HG03342 (cell line): ENCODE data around the gene MARCHF2.

Experiments
- ATAC-seq: cut with Tn5 transposase; IDR thresholded peaks from one replicate; pipeline ENCODE4 v1.9.1; 2021; ENCODE audit warnings: mild to moderate bottlenecking, moderate library complexity; ENCODE audit not compliant: unreplicated experiment

Gene MARCHF2

DNA sequence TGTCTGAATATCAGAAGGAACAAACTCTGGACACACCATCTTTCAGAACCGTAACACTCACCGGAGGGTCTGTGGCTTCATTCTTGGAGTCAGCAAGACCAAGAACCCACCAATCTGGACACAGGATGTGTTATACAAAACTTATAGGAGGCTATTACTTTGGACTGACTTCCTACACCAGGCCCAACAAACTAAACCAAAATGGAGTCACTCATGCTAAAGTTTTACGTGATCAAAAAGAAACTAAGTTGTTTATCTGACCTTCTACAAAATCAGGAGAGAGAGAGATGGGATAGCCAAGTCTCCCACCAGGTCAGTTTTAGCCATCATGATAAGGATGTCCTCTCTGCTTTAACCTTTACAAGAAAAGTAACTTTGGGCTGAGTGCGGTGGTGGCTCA lies 26.1 kb upstream of the MARCHF2 start:
- ATAC-seq = no peak

DNA sequence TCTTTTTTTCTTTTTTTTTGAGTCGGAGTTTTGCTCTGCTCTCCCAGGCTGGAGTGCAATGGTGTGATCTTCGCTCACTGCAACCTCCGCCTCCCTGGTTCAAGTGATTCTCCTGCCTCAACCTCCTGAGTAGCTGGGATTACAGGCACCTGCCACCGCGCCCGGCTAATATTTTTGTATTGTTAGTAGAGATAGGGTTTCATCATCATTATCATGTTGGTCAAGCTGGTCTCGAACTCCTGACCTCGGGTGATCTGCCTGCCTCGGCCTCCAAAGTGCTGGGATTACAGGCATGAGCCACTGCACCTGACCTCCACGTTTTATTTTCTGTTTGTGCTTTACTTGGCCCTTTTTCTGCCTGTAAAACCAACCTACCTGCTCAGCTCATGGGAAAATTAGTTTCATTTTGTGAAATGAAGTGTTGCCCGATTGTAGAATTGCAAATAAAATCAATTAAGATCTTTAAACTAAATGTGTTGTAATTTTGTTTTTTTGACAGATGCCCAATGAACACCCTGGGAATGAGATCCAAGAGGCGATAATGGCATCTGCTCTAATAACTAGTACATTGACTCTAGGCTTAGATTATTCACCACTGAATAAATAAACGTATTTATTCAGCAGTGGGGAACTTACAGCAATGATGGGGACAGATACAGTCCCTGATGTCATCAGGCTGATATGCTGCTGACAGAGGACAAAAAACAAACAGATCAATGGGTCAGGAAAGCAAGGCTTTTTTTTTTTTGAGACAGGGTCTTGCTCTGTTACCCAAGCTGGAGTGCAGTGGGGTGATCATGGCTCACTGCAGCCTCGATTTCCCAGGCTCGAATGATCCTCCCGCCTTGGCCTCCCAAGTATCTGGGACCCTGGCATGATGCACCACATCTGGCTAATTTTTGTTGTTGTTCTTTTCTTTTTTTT lies 25.2 kb upstream of the MARCHF2 start:
- no peak for ATAC-seq

DNA sequence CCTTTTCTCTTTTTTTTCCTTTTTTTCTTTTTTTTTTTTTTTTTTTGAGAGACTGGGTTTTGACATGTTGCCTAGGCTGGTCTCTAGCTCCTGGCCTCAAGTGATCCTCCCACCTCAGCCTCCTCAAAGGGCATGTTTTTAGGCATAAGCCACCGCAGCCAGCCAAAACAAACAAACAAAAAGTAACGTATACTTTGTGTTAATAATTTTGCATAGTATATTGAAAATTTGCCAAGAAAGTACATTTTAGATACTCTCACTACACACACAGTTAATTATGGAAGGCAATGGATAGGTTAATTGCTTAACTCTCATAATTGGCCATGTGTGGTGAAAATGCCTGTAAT lies 24.5 kb upstream of the MARCHF2 start:
- no peak for ATAC-seq

DNA sequence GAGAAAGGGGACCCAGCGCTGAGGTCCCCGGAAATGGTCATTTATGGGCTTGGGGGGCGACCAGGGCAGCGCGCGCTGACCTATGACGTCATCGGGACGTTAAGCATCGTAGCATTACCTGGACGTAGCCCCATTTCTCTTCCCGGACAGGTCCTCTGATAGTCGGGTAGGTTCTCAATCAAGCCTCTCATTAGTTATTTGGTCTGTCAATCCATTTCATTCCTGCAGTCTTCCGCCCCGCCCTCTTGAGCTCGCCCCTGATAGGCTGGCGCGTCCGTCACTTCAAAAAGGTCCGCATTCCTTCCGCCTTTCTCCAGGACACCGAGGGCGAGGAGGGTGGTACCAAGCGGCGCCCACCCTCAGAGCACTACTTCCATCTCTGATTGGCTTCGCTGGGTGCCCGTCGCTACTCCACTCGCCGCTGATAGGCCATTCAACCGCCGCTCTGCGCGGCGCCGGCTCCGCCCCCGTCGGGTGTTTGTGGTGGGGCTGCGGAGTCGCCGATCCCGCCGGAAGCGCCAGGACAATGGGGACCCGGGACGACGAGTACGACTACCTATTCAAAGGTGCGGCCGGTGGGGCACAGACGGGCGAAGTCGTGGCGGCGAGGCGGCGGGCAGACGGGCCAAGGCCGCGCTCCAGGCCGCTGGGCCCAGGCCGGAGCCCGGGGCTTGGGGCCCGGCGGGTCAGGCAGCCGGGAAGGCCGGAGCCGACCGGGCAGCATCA lies 23.1 kb upstream of the MARCHF2 start, which contains the start of gene RAB11B:
TSS of gene RAB11B (plus strand) at position 470 of the 726 bp plus-strand sequence. CDS start at position 527, 57 bp downstream.
- ATAC-seq = peak; percentile 85

DNA sequence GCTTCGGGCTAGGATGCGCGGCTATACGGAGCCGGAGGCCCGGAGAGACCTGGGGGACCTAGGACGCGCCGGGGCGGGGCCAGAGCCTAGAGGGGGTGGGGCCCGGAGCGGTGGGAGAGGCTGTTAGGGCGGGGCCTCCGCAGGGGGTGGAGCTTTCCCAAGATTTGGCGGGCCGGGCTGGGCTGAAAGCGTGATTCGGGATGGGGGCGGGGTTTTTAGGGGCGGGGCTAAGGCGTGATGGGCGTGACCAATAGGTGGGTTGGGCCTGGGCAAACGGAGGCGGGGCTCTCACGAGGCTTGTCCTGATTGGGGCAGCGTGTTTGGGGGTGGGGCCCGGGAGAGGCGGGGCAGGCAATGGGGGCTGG lies 22.5 kb upstream of the MARCHF2 start:
- ATAC-seq = peak; percentile 49

DNA sequence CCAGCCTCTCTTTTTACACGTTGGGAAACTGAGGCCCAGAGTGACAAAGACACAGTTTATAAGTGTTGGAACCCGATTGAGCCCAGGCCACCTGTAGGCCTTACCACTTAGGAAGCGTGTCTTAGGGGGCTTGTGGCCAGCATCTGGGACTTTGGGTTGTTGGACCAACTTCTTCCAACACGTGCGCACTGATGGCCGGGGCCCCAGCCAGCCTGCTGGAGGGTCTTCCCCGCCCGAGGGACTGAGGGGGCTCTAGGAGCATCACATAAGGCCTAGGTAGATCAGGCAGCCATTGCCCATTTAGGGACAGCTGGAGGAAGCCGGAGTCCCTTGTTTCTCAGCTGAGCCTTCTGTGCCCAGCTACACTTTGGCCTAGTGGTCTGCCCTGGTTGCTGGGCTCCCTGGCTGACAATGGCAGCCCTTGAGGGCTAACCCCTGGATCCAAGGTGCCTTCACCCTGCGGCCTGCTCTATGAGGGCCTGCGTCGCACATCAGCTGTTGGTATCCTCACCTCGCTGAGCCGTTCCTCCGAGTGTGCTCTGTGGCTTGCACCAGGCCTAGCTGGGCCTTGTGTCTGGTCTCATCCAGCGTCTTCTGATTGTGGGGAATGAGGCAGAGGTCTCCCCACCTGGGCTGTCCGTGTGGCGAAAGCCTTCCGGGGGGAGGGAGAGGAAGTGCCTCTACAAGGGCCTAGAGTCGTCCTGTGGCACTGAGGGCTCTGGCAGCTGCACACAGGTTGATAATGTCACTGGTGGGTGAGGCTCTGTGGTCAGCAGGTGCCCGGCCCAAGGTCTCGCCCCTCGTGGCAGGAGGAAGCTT lies 21.7 kb upstream of the MARCHF2 start:
- ATAC-seq = no peak

DNA sequence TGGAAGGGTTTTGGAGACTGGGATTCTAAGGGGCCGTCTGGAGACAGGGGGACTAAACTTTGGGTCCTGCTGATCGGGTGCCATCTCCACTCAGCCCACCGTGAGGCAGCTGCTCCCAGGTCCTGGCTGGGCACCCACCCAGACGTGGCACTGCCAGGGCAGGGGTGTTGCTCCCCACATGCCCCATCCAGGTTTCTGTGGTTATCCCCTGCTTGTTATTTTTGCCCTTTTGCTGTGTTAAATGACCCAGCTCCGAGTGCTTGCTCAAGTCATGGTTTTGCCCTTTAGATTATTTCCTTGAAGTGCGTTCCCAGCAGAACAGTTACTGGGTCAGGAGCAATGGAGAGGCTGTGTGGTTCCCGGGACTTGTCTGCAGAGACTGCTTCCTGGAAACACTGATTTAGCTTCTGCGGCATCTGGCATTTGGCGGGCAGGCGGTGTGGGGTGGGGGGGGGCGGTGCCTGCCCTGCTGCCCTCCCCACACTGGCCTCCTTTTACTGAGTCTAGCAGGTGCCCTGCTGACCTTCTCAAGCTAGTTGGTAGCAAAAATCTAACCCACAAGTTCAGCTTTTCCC lies 21.0 kb upstream of the MARCHF2 start:
- ATAC-seq = no peak

DNA sequence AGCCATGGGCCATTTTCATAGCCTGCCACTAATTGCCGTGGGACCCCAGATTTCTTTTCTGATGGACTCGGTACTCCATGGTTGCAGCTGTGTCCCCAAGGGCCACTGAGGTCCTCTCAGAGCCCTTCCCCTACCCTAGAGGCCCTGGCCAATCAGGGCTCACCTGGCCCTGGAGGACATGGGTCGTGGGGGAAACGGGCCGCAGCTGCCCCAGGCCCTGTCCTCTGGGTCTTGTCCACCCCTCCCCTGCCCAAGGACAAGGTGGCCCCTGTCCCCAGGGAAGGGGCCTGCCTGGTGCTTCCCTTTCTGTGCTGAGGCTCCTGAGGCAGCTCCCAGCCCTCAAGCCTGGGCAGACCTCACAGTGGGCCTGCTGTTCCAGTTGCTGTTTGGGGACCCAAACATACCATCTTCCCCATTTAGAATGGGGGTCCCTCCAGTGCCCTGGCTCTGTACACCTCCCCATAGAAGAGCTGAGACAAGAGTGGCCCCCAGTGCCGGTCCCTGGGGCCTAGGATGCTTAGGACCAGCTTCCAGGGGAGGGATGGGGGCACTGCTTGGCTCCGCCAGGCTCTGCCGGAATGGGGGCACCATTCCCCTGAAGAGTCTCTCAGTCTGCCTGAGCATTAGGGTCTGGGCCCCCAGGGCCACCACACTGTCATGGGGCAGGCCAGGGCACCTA lies 19.8 kb upstream of the MARCHF2 start:
- ATAC-seq = no peak

DNA sequence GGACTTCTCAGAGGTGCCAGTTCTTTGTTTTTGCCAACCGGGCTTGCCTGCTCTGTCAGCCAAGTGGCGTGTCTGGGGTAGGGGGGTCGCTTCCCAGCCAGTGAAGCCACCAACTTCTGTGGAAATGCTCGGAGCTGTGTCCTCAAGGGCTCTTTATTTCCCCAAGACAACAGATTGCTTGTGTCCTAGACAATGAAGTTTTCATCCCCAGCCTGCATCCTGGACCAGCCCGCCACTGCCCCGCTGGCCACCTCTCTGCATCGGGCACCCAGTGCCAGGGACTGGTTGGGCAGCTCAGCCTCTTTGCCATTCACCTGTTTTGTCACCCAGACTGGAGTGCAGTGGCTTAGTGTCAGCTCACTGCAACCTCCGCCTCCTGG lies 19.2 kb upstream of the MARCHF2 start:
- no peak for ATAC-seq

DNA sequence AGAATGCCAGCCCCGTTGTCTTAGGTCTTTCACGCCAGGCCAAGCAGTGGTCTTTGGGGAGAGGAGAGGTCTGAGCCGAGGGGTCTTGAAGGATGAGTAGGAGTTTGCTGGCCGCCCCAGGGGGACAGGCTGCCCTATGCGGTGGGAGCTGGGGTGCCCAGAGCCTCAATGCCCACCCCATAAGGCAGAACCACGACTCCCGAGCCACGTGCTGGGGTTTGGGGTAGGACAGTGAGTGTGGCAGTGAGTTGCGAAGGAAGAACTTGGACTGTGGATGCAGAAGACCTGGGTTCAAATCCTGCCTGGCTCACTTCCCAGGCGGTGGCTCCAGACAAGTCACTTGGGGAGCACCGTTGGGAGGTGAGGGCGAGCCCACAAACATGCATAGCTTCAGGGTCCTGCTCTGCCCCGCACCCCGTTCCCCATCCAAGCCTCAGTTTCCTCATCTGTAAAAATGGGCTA lies 17.5 kb upstream of the MARCHF2 start:
- no peak for ATAC-seq

DNA sequence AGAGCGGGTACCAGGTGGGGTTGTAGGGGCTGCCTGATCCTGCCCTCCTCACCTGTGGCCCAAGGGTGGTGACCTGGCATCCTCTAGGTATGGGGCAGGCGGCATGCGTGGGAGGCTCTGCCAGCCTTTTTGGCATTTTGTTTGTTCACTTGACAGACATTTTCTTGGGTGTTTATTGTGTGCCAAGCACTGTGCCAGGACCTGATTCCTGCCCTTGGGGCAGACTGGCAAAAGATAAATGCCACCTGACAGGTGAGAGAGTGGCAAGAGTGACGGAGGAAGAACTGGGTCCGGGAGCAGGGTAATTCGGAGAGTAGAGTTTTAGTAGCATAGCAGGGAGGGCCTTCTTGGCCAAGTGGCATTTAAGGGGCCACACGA lies 16.9 kb upstream of the MARCHF2 start:
- ATAC-seq = no peak

DNA sequence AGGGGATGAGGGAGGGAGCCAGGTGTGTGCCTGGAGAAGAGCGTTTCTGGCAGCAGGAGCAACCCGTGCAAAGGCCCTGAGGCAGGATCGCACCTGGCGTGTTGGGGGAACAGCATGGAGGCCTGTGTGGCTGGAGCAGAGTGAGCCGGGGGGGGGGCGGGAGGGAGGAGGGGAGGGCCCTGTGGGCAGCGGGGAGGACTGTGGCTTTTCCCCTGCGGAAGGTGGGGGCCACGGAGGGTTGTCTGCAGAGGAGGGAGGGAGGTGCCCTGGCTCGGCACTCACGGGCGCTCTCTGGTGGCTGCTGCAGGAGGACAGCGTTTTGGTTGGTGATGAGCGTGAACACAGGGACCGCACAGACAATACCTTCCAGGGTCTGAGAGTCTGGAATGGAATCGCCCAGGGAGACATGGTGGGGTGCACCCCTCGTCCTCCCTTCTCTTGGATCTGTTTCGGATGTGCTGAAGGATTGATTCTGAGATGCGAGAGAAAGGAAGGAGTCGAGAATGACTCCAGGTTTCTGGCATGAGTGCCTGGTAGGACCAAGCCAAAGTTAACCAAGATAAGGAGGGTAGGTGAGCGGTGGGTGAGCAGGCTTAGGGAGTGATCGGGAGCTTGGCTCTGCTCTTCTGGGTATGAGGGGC lies 16.4 kb upstream of the MARCHF2 start:
- ATAC-seq = no peak

DNA sequence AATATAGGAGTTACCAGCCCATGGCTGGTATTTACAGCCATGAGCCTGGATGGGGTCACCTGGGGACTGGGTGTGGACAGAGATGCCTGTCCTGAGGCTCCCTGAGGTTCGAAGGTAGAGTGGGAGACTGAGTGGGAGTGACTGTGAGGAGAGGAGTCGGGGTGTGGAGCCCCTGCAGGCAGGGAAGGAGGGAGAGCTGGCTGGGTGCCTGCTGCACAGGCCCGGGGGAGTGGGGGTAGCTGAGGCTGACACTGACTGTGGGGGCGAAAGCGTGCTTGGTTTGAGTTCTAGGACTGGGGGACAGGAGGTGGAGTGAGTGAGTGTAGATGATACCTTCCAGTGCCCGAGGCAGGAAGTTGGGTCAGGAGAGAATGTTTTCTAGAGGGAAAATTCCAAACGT lies 15.8 kb upstream of the MARCHF2 start:
- ATAC-seq = no peak

DNA sequence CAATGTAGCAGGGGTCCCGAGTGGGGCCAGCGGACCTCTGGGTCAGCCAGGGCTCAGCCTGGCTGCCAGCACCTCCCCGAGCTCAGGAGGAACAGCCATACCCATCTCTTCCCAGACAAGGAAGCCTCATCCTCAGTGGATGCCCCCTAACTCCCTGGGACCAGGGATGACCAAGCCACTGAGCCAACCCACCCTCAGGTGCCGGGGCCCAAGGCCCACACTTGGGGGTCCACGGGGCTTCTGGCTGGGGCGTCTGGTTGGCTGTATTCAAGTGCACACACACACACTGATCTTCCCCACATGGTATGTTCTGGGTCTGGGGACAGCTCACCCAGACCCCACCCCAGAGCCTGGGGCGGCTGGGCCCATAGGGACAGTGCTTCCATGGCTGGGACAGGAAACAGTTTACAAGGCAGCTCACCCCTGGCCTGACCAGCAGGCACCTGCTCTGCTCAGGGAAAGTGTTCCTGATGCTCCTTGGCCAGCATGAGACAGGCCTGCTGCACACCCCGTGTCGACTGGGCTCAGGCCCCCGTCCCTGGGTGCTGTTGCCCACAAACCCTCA lies 15.3 kb upstream of the MARCHF2 start:
- no peak for ATAC-seq

DNA sequence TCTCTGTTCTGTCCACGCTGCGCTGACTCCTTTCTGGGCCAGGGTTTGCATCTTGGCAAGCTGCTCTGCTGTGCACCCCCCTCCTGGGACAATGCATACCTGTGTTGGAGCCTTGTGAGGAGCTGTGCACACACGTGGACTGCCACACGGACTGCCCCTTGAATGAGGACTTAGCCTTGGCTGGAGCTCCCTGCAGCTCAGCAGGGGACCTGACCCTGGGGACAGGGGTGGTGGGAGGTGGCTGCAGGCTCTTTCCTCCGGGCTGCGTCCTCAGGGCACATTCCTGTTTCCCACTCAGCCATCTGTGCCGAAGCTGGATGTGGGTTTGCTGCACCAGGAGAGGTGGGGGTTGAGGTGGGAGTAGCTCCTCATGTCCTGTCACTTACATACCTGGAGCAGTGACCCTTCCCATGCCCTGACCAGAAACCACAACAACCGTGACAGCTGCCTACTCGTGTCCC lies 14.8 kb upstream of the MARCHF2 start:
- no peak for ATAC-seq

DNA sequence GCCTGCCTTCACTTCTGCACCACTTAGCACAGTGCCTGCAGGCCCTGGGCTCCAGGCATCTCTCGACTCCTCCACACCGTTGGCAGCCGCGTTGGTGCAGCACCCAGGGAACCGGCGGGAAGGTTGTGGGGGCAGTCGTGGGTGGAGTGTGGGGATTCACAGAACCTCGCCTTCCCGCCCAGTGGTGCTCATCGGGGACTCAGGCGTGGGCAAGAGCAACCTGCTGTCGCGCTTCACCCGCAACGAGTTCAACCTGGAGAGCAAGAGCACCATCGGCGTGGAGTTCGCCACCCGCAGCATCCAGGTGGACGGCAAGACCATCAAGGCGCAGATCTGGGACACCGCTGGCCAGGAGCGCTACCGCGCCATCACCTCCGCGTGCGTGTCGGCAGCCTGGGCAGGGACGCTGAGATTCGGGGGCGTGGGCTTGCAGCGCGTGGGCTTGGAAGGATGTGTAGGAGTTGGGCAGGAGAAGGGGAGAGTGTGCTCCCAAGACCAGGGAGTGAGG lies 13.4 kb upstream of the MARCHF2 start:
- ATAC-seq = no peak

DNA sequence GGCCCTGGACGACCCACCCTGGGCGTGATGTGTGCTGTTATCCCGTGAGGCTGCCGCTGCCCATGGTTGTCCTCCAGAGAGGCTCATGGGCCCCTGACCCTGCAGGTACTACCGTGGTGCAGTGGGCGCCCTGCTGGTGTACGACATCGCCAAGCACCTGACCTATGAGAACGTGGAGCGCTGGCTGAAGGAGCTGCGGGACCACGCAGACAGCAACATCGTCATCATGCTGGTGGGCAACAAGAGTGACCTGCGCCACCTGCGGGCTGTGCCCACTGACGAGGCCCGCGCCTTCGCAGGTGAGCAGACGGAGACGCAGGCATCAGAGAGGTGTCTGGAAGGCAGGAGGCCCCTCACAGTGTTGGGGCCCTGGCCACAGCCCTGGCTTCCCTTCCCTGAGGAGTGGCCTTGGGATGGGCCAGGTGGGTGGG lies 11.1 kb upstream of the MARCHF2 start:
- ATAC-seq = no peak

DNA sequence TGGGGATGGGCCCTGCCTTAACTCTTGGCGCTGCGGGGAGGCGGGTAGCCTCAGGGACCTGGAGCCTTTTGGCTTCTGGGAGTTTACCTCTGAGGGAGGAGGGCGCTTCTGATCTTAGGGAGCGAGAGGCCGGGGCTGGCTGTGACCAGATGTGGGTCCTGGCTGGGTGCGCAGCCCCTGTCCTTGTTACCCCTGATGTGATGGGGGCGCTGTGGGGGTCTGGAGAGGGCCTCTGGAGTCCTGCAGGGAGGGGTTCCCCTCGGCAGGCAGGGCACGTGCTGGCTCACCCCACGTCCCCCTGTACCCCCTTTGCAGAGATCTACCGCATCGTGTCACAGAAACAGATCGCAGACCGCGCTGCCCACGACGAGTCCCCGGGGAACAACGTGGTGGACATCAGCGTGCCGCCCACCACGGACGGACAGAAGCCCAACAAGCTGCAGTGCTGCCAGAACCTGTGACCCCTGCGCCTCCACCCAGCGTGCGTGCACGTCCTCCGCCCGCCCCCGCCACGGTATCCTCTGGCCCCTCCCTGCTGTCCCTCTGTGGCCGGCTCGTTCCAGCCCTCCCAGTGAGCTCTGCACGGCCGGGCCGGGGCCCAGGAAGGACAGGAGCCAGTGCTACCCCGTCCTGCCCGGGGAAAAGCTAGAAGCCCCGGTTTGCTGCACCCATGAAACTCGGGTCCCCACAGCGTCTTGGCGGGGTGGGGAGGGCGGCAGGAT lies 9.8 kb upstream of the MARCHF2 start:
- ATAC-seq = no peak

DNA sequence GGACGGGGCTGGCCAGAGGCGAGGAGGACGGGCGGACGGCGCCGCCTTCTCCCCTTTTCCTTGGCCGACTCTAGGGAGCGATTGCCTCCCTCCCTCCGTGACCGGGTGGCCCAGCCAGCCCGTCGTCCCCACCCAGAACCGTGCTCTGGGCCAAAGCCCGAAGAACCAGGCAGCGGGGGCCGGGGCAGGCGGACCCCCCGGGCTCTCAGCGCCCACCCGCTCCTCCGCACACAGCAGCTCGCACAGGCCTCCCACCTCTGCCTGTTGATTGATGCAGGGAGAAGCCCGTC lies 9.3 kb upstream of the MARCHF2 start:
- ATAC-seq = no peak
